IMR-90 (cell line): ENCODE data around the gene SLC12A7. TPM values are rescaled to one million over a fixed set of nuclear protein-coding genes. Genes with fewer than 3 reads are reported as not detected.

Experiments used
- ATAC-seq: fragments of 200-7000 bp; cut with Tn5 transposase; 2 replicates; pipeline ENCODE4 v1.9.1; 2020; ENCODE audit warnings: low read depth, mild to moderate bottlenecking, moderate library complexity
- BruUV-seq: library from RNA; stranded (reverse); fragments of 400-500 nt; replicated peaks from 2 replicates; lab custom pipeline; 2021; lab: Mats Ljungman, UMichigan
- CTCF ChIA-PET: fragments of 300-600 bp; formaldehyde crosslinking; extraction: SDS; loops from one replicate; lab custom pipeline; 2021; ENCODE audit warnings: antibody characterized with exemption; lab: Yijun Ruan, JAX
- POLR2A ChIA-PET: fragments of 300-600 bp; sonication (Branson Sonifier 250); formaldehyde crosslinking; loops from one replicate; lab custom pipeline; 2022; ENCODE audit warnings: antibody characterized with exemption; ENCODE audit not compliant: unreplicated experiment; lab: Charles Lee
- DNase-seq: peaks from one replicate; pipeline ENCODE4 v3.0.0; 2013
- H2AFZ ChIP-seq: replicated peaks from 2 replicates; pipeline ENCODE3; 2013; ENCODE audit warnings: low read length, mild to moderate bottlenecking; ENCODE audit not compliant: poor library complexity
- H2AK5ac ChIP-seq: 2 replicates; pipeline ENCODE4 v1.6.1; 2013; ENCODE audit warnings: low read depth, low read length, inconsistent platforms
- H2AK9ac ChIP-seq: replicated peaks from 2 replicates; pipeline ENCODE3; 2013; ENCODE audit warnings: mild to moderate bottlenecking, low read depth, low read length, moderate library complexity; ENCODE audit not compliant: poor library complexity
- H2BK120ac ChIP-seq: 2 replicates; pipeline ENCODE4 v1.6.1; 2013; ENCODE audit warnings: low read depth, low read length, inconsistent platforms
- H2BK15ac ChIP-seq: 3 replicates; pipeline ENCODE4 v1.6.1; 2013; ENCODE audit warnings: low read depth, low read length, inconsistent platforms
- H2BK20ac ChIP-seq: 2 replicates; pipeline ENCODE4 v1.6.1; 2013; ENCODE audit warnings: low read depth, mild to moderate bottlenecking, inconsistent platforms, low read length, moderate library complexity
- H2BK5ac ChIP-seq: 2 replicates; pipeline ENCODE4 v1.6.1; 2013; ENCODE audit warnings: mild to moderate bottlenecking, low read depth, low read length, inconsistent platforms; ENCODE audit not compliant: poor library complexity, severe bottlenecking
- H3K14ac ChIP-seq: replicated peaks from 2 replicates; pipeline ENCODE4 v1.6.1; 2013; ENCODE audit warnings: low read depth, low read length, inconsistent platforms
- H3K18ac ChIP-seq: 2 replicates; pipeline ENCODE4 v1.6.1; 2013; ENCODE audit warnings: low read depth, low read length, control low read depth
- H3K23ac ChIP-seq: 2 replicates; pipeline ENCODE4 v1.6.1; 2013; ENCODE audit warnings: low read depth, low read length, inconsistent platforms
- H3K27ac ChIP-seq: 2 replicates; pipeline ENCODE4 v1.5.1; 2013; ENCODE audit warnings: mild to moderate bottlenecking, control low read depth, low read length; ENCODE audit not compliant: insufficient read depth
- H3K27me3 ChIP-seq: 2 replicates; pipeline ENCODE4 v1.6.1; 2013; ENCODE audit warnings: low read length; ENCODE audit not compliant: control insufficient read depth, insufficient read depth
- H3K36me3 ChIP-seq: 2 replicates; pipeline ENCODE4 v1.6.1; 2013; ENCODE audit warnings: low read length, mixed read lengths; ENCODE audit not compliant: control insufficient read depth, insufficient read depth
- H3K4ac ChIP-seq: 2 replicates; pipeline ENCODE4 v1.6.1; 2013; ENCODE audit warnings: low read depth, low read length, inconsistent platforms
- H3K4me1 ChIP-seq: 2 replicates; pipeline ENCODE4 v1.6.1; 2013; ENCODE audit warnings: low read length, mixed read lengths; ENCODE audit not compliant: control insufficient read depth, insufficient read depth
- H3K4me2 ChIP-seq: 2 replicates; pipeline ENCODE4 v1.6.1; 2013; ENCODE audit warnings: low read depth, mild to moderate bottlenecking, control low read depth, low read length, moderate library complexity
- H3K4me3 ChIP-seq: 2 replicates; pipeline ENCODE4 v1.5.1; 2013; ENCODE audit warnings: low read depth, mild to moderate bottlenecking, control low read depth, low read length, moderate library complexity; ENCODE audit not compliant: insufficient read depth
- H3K56ac ChIP-seq: 2 replicates; pipeline ENCODE4 v1.6.1; 2013; ENCODE audit warnings: low read length, inconsistent platforms; ENCODE audit not compliant: insufficient read depth; ENCODE audit errors: extremely low read depth
- H3K79me1 ChIP-seq, 2 experiments: 2 replicates each; pipeline ENCODE4 v1.6.1; 2013; ENCODE audit warnings: low read length in 2 of 2, inconsistent platforms in 1 of 2, low read depth in 1 of 2
- H3K9ac ChIP-seq: 2 replicates; pipeline ENCODE4 v1.6.1; 2013; ENCODE audit warnings: low read depth, low read length, control low read depth
- H3K9me1 ChIP-seq: 2 replicates; pipeline ENCODE4 v1.6.1; 2013; ENCODE audit warnings: low read length, inconsistent platforms; ENCODE audit not compliant: insufficient read depth
- H3K9me3 ChIP-seq: 2 replicates; pipeline ENCODE4 v1.6.1; 2013; ENCODE audit warnings: low read length; ENCODE audit not compliant: control insufficient read depth, insufficient read depth
- H4K20me1 ChIP-seq: 2 replicates; pipeline ENCODE4 v1.6.1; 2013; ENCODE audit warnings: low read length, inconsistent platforms; ENCODE audit not compliant: insufficient read depth
- H4K5ac ChIP-seq: 2 replicates; pipeline ENCODE4 v1.6.1; 2013; ENCODE audit warnings: mild to moderate bottlenecking, low read depth, low read length, control low read depth
- H4K8ac ChIP-seq, 2 experiments: 2 replicates each; pipeline ENCODE4 v1.6.1; 2013; ENCODE audit warnings: low read depth in 2 of 2, low read length in 2 of 2, control low read depth in 1 of 2, inconsistent platforms in 1 of 2
- H4K91ac ChIP-seq: 2 replicates; pipeline ENCODE4 v1.6.1; 2013; ENCODE audit warnings: low read depth, low read length, inconsistent platforms; ENCODE audit not compliant: insufficient read depth
- BHLHE40 ChIP-seq: fragments of 150-350 bp; IDR thresholded peaks from 2 replicates; pipeline ENCODE4 v1.6.1; 2016; ENCODE audit warnings: mild to moderate bottlenecking, low read depth, low read length
- CEBPB ChIP-seq: IDR thresholded peaks from 2 replicates; pipeline ENCODE4 v1.6.1; 2012; ENCODE audit warnings: low read depth, low read length, improper control_type of control experiment
- CTCF ChIP-seq: conservative IDR thresholded peaks from 2 replicates; pipeline ENCODE4 v1.5.1; 2012; ENCODE audit warnings: mild to moderate bottlenecking, low read depth, low read length, improper control_type of control experiment
- FOS ChIP-seq: fragments of 150-350 bp; IDR thresholded peaks from 2 replicates; pipeline ENCODE4 v1.6.1; 2016; ENCODE audit warnings: low read depth, low read length
- RAD21 ChIP-seq: IDR thresholded peaks from 2 replicates; pipeline ENCODE4 v1.6.1; 2012; ENCODE audit warnings: low read length, improper control_type of control experiment
- RFX5 ChIP-seq: IDR thresholded peaks from 2 replicates; pipeline ENCODE4 v1.8.0; 2012; ENCODE audit warnings: low read depth, mild to moderate bottlenecking, low read length, moderate library complexity
- WGBS, 2 experiments: methylation state at CpG; one replicate each; pipeline versions ENCODE4 v1.1.5 to v1.1.7; 2013; ENCODE audit warnings: missing lambda C conversion rate in 2 of 2; ENCODE audit not compliant: insufficient read length in 1 of 2; ENCODE audit errors: extremely low coverage in 2 of 2; 5-methylcytosine and 5-hydroxymethylcytosine counted together
- dilution Hi-C: fragments of 300-500 bp; cut with HindIII; formaldehyde crosslinking; loops from one replicate; pipeline ENCODE4 v1.14.3; 2018; ENCODE audit warnings: low sequenced_read_pairs; ENCODE audit not compliant: unreplicated experiment
- in situ Hi-C: fragments of 300-500 bp; cut with MboI; formaldehyde crosslinking; loops from 3 replicates; pipeline ENCODE4 v1.14.3; 2019; ENCODE audit warnings: low sequenced_read_pairs, inconsistent platforms, mixed read lengths
- intact Hi-C: fragments of 100-400 bp; cut with micrococcal nuclease; formaldehyde crosslinking; loops from 2 replicates; pipeline ENCODE4 v1.10.0; 2022
- polyA plus RNA-seq, 3 experiments: library from polyadenylated mRNA; depleted of rRNA; stranded (reverse); fragments of >200 nt; gene quantifications; 2 replicates each; pipeline ENCODE4 v1.2.3, GENCODE V29; 2012; ENCODE audit warnings: low replicate concordance in 1 of 3
- total RNA-seq: library from RNA; depleted of rRNA; stranded (reverse); fragments of >200 nt; gene quantifications from 2 replicates; pipeline ENCODE4 v1.2.3, GENCODE V29; 2012
- TF ChIP-seq, protein P1 (sequence below): fragments of 150-350 bp; IDR thresholded peaks from 2 replicates; pipeline ENCODE4 v1.6.1; 2016; ENCODE audit warnings: low read depth, mild to moderate bottlenecking, low read length, moderate library complexity, borderline replicate concordance
- TF ChIP-seq, protein P2 (sequence below): fragments of 150-350 bp; IDR thresholded peaks from 2 replicates; pipeline ENCODE4 v1.6.1; 2017; ENCODE audit warnings: mild to moderate bottlenecking, antibody characterized with exemption, low read length, low read depth

The SLC12A7 gene
- total and polyA plus RNA-seq, 2 of the 4 experiments (the other 2 are of a cell fraction), result 3.0 to 6.1 TPM

- H2AFZ ChIP-seq, result no peak overlapping the region
- no peaks in the 10 kb centered on the region for H3K79me1 ChIP-seq
- H4K91ac ChIP-seq, result no peak overlapping the region
- TF ChIP-seq FOS (no peak), BHLHE40 (no peak), CTCF (no peak), RAD21 (no peak), CEBPB (no peak), RFX5 (no peak)
- TF ChIP-seq, protein P1, sequence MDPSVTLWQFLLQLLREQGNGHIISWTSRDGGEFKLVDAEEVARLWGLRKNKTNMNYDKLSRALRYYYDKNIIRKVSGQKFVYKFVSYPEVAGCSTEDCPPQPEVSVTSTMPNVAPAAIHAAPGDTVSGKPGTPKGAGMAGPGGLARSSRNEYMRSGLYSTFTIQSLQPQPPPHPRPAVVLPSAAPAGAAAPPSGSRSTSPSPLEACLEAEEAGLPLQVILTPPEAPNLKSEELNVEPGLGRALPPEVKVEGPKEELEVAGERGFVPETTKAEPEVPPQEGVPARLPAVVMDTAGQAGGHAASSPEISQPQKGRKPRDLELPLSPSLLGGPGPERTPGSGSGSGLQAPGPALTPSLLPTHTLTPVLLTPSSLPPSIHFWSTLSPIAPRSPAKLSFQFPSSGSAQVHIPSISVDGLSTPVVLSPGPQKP, result no peak
- TF ChIP-seq, protein P2, sequence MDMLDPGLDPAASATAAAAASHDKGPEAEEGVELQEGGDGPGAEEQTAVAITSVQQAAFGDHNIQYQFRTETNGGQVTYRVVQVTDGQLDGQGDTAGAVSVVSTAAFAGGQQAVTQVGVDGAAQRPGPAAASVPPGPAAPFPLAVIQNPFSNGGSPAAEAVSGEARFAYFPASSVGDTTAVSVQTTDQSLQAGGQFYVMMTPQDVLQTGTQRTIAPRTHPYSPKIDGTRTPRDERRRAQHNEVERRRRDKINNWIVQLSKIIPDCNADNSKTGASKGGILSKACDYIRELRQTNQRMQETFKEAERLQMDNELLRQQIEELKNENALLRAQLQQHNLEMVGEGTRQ, result no peak
- no peaks in the 10 kb centered on the region for H3K9me3 ChIP-seq
- no peak overlapping the region for H3K4ac ChIP-seq
- ATAC-seq (no peak), DNase-seq (no peak)
- no peak overlapping the region for H2AK5ac ChIP-seq
- no peak overlapping the region for H2AK9ac ChIP-seq
- 71% methylated on average over 7 of the region's 10 CpGs; no CpG with 5 or more reads in 1 of the 2 experiments for WGBS, 2 experiments
- H4K8ac ChIP-seq, result no peak overlapping the region
- ChIA-PET CTCF (interaction anchor here (1.5 kb wide), 1 partner anchor 10 kb away, joined by 7 read pairs; no protein-coding TSS in a partner anchor), POLR2A (no interaction called here)
- no TSS peak for BruUV-seq
- dilution Hi-C loops, result no loop called here
- no peak overlapping the region for H3K9ac ChIP-seq
- in situ Hi-C loops, result no loop called here
- no peak overlapping the region for H2BK120ac ChIP-seq
- H3K23ac ChIP-seq, result no peak overlapping the region
- H3K4me1 ChIP-seq, result no peaks in the 10 kb centered on the region
- no peak overlapping the region for H2BK5ac ChIP-seq
- intact Hi-C loops, result no loop called here
- H2BK15ac ChIP-seq, result no peak overlapping the region
- H3K56ac ChIP-seq, result no peak overlapping the region
- no peaks in the 10 kb centered on the region for H3K9me1 ChIP-seq
- H4K5ac ChIP-seq, result no peak overlapping the region
- H4K20me1 ChIP-seq, result no peaks in the 10 kb centered on the region; the same call in 1 of the 2 replicates
- peaks cover 63% of the 10 kb centered on the region for H3K27me3 ChIP-seq
- H3K27ac ChIP-seq, result no peak overlapping the region
- H3K14ac ChIP-seq, result no peak overlapping the region
- no peaks in the 10 kb centered on the region for H3K36me3 ChIP-seq
- H2BK20ac ChIP-seq, result no peak overlapping the region
- H3K4me2 ChIP-seq, result no peak overlapping the region
- H3K18ac ChIP-seq, result no peak overlapping the region
- no peak overlapping the region for H3K4me3 ChIP-seq
These were observed 39.0 kb upstream of the SLC12A7 start for GRCh38 chr5:1150866-1151265.
